CD4-positive, alpha-beta T cell treated with Interleukin-6 at 100 ng/mL for 8 hours (primary cell): ENCODE measurements around the gene UNC119B.

Experiments
- DNase-seq: peaks from one replicate; pipeline ENCODE4 v3.0.0-alpha.2; 2020; ENCODE audit warnings: mixed read lengths, low spot score

UNC119B gene

GRCh38 chr12:120688527-120689071, 21.7 kb upstream of the UNC119B start:
- no peak for DNase-seq

GRCh38 chr12:120689397-120690082, 20.7 kb upstream of the UNC119B start:
- DNase-seq: no peak

- DNase-seq: no peak
These were observed 20.2 kb upstream of the UNC119B start for GRCh38 chr12:120690083-120690450.

- DNase-seq: no peak
These were observed 19.3 kb upstream of the UNC119B start for GRCh38 chr12:120690978-120691377.

GRCh38 chr12:120692524-120693033, 17.7 kb upstream of the UNC119B start:
- DNase-seq: no peak

GRCh38 chr12:120693848-120694247, 16.4 kb upstream of the UNC119B start:
- no peak for DNase-seq

- DNase-seq: no peak
These were observed 13.6 kb upstream of the UNC119B start for GRCh38 chr12:120696626-120697025.

- no peak for DNase-seq
These were observed 12.9 kb upstream of the UNC119B start for GRCh38 chr12:120697344-120697743.

GRCh38 chr12:120698665-120699064, 11.6 kb upstream of the UNC119B start:
- DNase-seq: no peak

GRCh38 chr12:120699553-120699952, 10.7 kb upstream of the UNC119B start:
- no peak for DNase-seq

- DNase-seq: no peak
These were observed 9.4 kb upstream of the UNC119B start for GRCh38 chr12:120700886-120701285.

GRCh38 chr12:120702637-120703036, 7.6 kb upstream of the UNC119B start:
- no peak for DNase-seq

GRCh38 chr12:120703311-120703942, 6.8 kb upstream of the UNC119B start:
- DNase-seq: no peak

- DNase-seq: no peak
These were observed 4.6 kb upstream of the UNC119B start for GRCh38 chr12:120705618-120706017.

- no peak for DNase-seq
These were observed 4.2 kb upstream of the UNC119B start for GRCh38 chr12:120706029-120706428.

- no peak for DNase-seq
These were observed 1.6 kb upstream of the UNC119B start for GRCh38 chr12:120708651-120709050.

- DNase-seq: no peak
These were observed 593 bp downstream of the UNC119B start for GRCh38 chr12:120710805-120711296.

GRCh38 chr12:120711411-120711810, 1.2 kb downstream of the UNC119B start:
- DNase-seq: no peak

GRCh38 chr12:120712610-120713009, 2.4 kb downstream of the UNC119B start:
- no peak for DNase-seq

GRCh38 chr12:120713861-120714482, 3.7 kb downstream of the UNC119B start:
- peak; percentile 87 for DNase-seq

- DNase-seq: no peak
These were observed 7.8 kb downstream of the UNC119B start for GRCh38 chr12:120718055-120718454.

- DNase-seq: no peak
These were observed 8.8 kb downstream of the UNC119B start for GRCh38 chr12:120719072-120719471.
